GM13977 (cell line): ENCODE data around the gene ASCL4.

Source experiments
- DNase-seq: peaks from one replicate; pipeline ENCODE4 v3.0.0; 2012; ENCODE audit warnings: low spot score
- CTCF ChIP-seq: IDR thresholded peaks from 2 replicates; pipeline ENCODE4 v1.5.1; 2012; ENCODE audit warnings: mild to moderate bottlenecking, control low read depth; ENCODE audit not compliant: insufficient read depth; ENCODE audit errors: extremely low read depth, missing control alignments
- in situ Hi-C: fragments of 300-500 bp; cut with MboI; formaldehyde crosslinking; loops from one replicate; pipeline ENCODE4 v1.12.0; 2022; ENCODE audit warnings: low sequenced_read_pairs, low pct_unique_long_range_greater_than_20kb, mixed read lengths, inconsistent platforms; ENCODE audit not compliant: unreplicated experiment

ASCL4 gene

GRCh38 chr12:107788281-107788680 lies 13.8 kb downstream of the ASCL4 start:
- in situ Hi-C loops = no loop called here
- DNase-seq = no peak
- TF ChIP-seq CTCF = no peak

GRCh38 chr12:107788690-107789458 lies 14.4 kb downstream of the ASCL4 start:
- TF ChIP-seq CTCF = no peak
- DNase-seq = no peak
- in situ Hi-C loops = no loop called here

GRCh38 chr12:107791465-107792089 lies 17.1 kb downstream of the ASCL4 start:
- in situ Hi-C loops = no loop called here
- no peak for TF ChIP-seq CTCF
- no peak for DNase-seq

- no peak for TF ChIP-seq CTCF
- no peak for DNase-seq
- in situ Hi-C loops = no loop called here
These were observed 19.9 kb downstream of the ASCL4 start for GRCh38 chr12:107794451-107794850.

- in situ Hi-C loops = no loop called here
- no peak for DNase-seq
- TF ChIP-seq CTCF = no peak
These were observed 24.1 kb downstream of the ASCL4 start for GRCh38 chr12:107798580-107798979.

GRCh38 chr12:107801150-107801549 lies 26.6 kb downstream of the ASCL4 start:
- no peak for TF ChIP-seq CTCF
- DNase-seq = no peak
- in situ Hi-C loops = no loop called here
